Cardiac muscle cell (in vitro differentiated cells and primary cell): ENCODE results near the gene S100A5. TPM values are rescaled to one million over a fixed set of nuclear protein-coding genes. Genes with fewer than 3 reads are reported as not detected.

Source experiments
- DNase-seq, 2 donors: peaks; one replicate each; pipeline versions ENCODE4 v3.0.0 to v3.0.0-alpha.2; 2010 to 2017; ENCODE audit warnings: low read depth in 1 of 2, low spot score in 1 of 2
- H3K27ac ChIP-seq: fragments of 200-600 bp; sonication (generic); 2 replicates; pipeline ENCODE4 v1.5.1; 2016
- H3K27me3 ChIP-seq: fragments of 200-600 bp; sonication (generic); 2 replicates; pipeline ENCODE4 v1.6.0; 2016; ENCODE audit warnings: control low read depth
- H3K36me3 ChIP-seq: fragments of 200-600 bp; sonication (generic); 2 replicates; pipeline ENCODE4 v1.5.1; 2016; ENCODE audit warnings: control low read depth
- H3K4me1 ChIP-seq: fragments of 200-600 bp; sonication (generic); 2 replicates; pipeline ENCODE4 v1.8.1; 2017; ENCODE audit warnings: low read depth, mild to moderate bottlenecking, mixed run types
- H3K4me3 ChIP-seq: fragments of 200-600 bp; sonication (generic); 2 replicates; pipeline ENCODE4 v1.5.1; 2016; ENCODE audit warnings: mild to moderate bottlenecking
- H3K9me3 ChIP-seq: fragments of 200-600 bp; sonication (generic); 2 replicates; pipeline ENCODE4 v1.5.1; 2017; ENCODE audit warnings: low read depth, mild to moderate bottlenecking, control low read depth
- CTCF ChIP-seq: IDR thresholded peaks from 2 replicates; pipeline ENCODE4 v1.5.1; 2012; ENCODE audit warnings: low read depth, mild to moderate bottlenecking, low read length
- polyA plus RNA-seq: library from polyadenylated mRNA; unstranded; fragments of >200 nt; fragmentation: Nextera tagmentation; extraction: Ambion mirVana; gene quantifications from 2 replicates; pipeline ENCODE4 v1.2.1, GENCODE V29; 2016
- total RNA-seq: library from RNA; depleted of rRNA; stranded (reverse); fragments of >200 nt; gene quantifications from 2 replicates; pipeline ENCODE4 v1.2.3, GENCODE V29; 2016

The S100A5 gene
- total and polyA plus RNA-seq, 2 experiments from 2014 or later, result 0.31 TPM; not detected in 1

- H3K27ac ChIP-seq, result no peak overlapping the region
- no peaks in the 10 kb centered on the region for H3K27me3 ChIP-seq
- no peaks in the 10 kb centered on the region for H3K9me3 ChIP-seq
- H3K4me1 ChIP-seq, result peaks cover 16% of the 10 kb centered on the region
- no peak for TF ChIP-seq CTCF
- DNase-seq, result peak; percentile 29 to 35
- no peaks in the 10 kb centered on the region for H3K36me3 ChIP-seq
- H3K4me3 ChIP-seq, result no peak overlapping the region
Observed at GRCh38 chr1:153573351-153573750, 32.6 kb upstream of the S100A5 start.

- no peak overlapping the region for H3K4me3 ChIP-seq
- peak; percentile 72 to 83 for DNase-seq
- no peaks in the 10 kb centered on the region for H3K9me3 ChIP-seq
- no peaks in the 10 kb centered on the region for H3K36me3 ChIP-seq
- no peak overlapping the region for H3K27ac ChIP-seq
- H3K27me3 ChIP-seq, result no peaks in the 10 kb centered on the region
- peak; percentile 90 for TF ChIP-seq CTCF
- peaks cover 23% of the 10 kb centered on the region for H3K4me1 ChIP-seq
Observed at GRCh38 chr1:153572569-153573015, 31.9 kb upstream of the S100A5 start.

GRCh38 chr1:153571706-153572105, 31.0 kb upstream of the S100A5 start:
- Histone ChIP-seq H3K9me3 (no peaks in the 10 kb centered on the region), H3K36me3 (no peaks in the 10 kb centered on the region), H3K27me3 (no peaks in the 10 kb centered on the region), H3K4me1 (peaks cover 23% of the 10 kb centered on the region), H3K27ac (no peak overlapping the region), H3K4me3 (no peak overlapping the region)
- no peak for TF ChIP-seq CTCF
- DNase-seq, result no peak

- Histone ChIP-seq H3K36me3 (no peaks in the 10 kb centered on the region), H3K4me1 (peaks cover 29% of the 10 kb centered on the region), H3K27me3 (no peaks in the 10 kb centered on the region), H3K4me3 (no peak overlapping the region), H3K27ac (no peak overlapping the region), H3K9me3 (no peaks in the 10 kb centered on the region)
- no peak for TF ChIP-seq CTCF
- no peak for DNase-seq
Observed at GRCh38 chr1:153570874-153571273, 30.1 kb upstream of the S100A5 start.

GRCh38 chr1:153569465-153569864, 28.7 kb upstream of the S100A5 start:
- Histone ChIP-seq H3K27ac (no peak overlapping the region), H3K4me1 (peaks cover 37% of the 10 kb centered on the region), H3K36me3 (no peaks in the 10 kb centered on the region), H3K9me3 (no peaks in the 10 kb centered on the region), H3K4me3 (no peak overlapping the region), H3K27me3 (no peaks in the 10 kb centered on the region)
- no peak for DNase-seq
- TF ChIP-seq CTCF, result no peak
